SK-N-MC (cell line): Measurements from ENCODE around the gene CFAP410.

ENCODE experiments used
- EZH2 ChIP-seq: fragments of 200-600 bp; sonication (generic); IDR thresholded peaks from one replicate; pipeline ENCODE4 v1.6.1; 2017; ENCODE audit warnings: antibody characterized with exemption
- POLR2AphosphoS5 ChIP-seq: IDR thresholded peaks from 2 replicates; pipeline ENCODE4 v1.6.1; 2012; ENCODE audit warnings: mild to moderate bottlenecking, low read depth, low read length, borderline replicate concordance

DNA sequence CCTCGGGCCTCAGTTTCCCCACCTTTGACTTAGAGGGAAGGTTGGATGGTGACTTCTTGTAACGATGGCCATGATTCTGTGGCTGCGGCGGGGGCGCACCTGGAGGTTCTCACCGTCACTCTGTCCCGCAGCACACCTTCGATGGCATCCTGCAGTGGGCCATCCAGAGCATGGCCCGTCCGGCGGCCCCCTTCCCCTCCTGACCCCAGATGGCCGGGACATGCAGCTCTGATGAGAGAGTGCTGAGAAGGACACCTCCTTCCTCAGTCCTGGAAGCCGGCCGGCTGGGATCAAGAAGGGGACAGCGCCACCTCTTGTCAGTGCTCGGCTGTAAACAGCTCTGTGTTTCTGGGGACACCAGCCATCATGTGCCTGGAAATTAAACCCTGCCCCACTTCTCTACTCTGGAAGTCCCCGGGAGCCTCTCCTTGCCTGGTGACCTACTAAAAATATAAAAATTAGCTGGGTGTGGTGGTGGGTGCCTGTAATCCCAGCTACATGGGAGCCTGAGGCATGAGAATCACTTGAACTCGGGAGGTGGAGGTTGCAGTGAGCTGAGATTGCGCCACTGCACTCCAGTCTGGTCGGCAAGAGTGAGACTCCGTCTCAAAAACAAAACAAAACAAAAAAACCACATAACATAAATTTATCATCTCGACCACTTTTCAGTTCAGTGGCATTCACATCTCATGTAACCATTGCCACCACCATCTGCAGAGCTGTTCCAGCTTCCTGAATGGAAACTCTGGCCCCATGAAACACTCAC, 41.5 kb downstream of the CFAP410 start:
- TF ChIP-seq EZH2 (no peak), POLR2AphosphoS5 (no peak)
